Measurements from ENCODE around the gene OSMR.

DNA sequence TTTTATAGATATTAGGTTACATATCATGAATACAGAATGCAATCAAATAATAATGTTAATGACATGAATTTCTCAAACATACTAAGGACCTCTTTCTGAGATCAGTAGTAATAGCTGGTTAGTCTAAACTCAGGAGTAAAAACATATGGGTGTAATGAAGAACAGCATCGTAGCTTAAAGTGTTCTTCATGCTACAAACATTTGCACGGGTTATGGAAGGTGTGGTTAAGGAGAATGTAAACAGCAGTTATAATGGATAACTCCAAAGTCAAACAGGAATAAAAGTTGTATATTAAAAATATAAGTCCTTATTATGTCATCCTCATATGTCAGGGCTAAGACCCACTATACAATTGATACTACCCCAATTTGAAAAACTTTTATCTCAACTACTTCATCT is 115.9 kb downstream of the OSMR start:
- TF ChIP-seq, protein P1, sequence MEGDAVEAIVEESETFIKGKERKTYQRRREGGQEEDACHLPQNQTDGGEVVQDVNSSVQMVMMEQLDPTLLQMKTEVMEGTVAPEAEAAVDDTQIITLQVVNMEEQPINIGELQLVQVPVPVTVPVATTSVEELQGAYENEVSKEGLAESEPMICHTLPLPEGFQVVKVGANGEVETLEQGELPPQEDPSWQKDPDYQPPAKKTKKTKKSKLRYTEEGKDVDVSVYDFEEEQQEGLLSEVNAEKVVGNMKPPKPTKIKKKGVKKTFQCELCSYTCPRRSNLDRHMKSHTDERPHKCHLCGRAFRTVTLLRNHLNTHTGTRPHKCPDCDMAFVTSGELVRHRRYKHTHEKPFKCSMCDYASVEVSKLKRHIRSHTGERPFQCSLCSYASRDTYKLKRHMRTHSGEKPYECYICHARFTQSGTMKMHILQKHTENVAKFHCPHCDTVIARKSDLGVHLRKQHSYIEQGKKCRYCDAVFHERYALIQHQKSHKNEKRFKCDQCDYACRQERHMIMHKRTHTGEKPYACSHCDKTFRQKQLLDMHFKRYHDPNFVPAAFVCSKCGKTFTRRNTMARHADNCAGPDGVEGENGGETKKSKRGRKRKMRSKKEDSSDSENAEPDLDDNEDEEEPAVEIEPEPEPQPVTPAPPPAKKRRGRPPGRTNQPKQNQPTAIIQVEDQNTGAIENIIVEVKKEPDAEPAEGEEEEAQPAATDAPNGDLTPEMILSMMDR (IDR thresholded peaks at IDR 0.05), result no peak
- no peak for TF ChIP-seq EP300 (IDR thresholded peaks at IDR 0.05)

Measured in tibial nerve (tissue), 4 donors.